IPS-15b (cell line): ENCODE measurements around the gene TMEM204.

Experiments used
- H3K27me3 ChIP-seq: one replicate; pipeline ENCODE4 v1.6.1; 2013; ENCODE audit warnings: low read length; ENCODE audit not compliant: control insufficient read depth, insufficient read depth
- H3K36me3 ChIP-seq: one replicate; pipeline ENCODE4 v1.6.1; 2013; ENCODE audit warnings: low read length; ENCODE audit not compliant: control insufficient read depth, insufficient read depth
- H3K4me1 ChIP-seq: one replicate; pipeline ENCODE4 v1.6.1; 2013; ENCODE audit warnings: mild to moderate bottlenecking, low read length; ENCODE audit not compliant: control insufficient read depth, insufficient read depth
- H3K4me3 ChIP-seq: one replicate; pipeline ENCODE4 v1.5.1; 2013; ENCODE audit warnings: low read depth, low read length
- H3K9ac ChIP-seq: one replicate; pipeline ENCODE4 v1.6.1; 2013; ENCODE audit warnings: low read depth, mild to moderate bottlenecking, low read length
- H3K9me3 ChIP-seq: one replicate; pipeline ENCODE4 v1.6.1; 2013; ENCODE audit warnings: mild to moderate bottlenecking, low read length; ENCODE audit not compliant: control insufficient read depth, insufficient read depth

The TMEM204 gene

GRCh38 chr16:1502092-1503004 is 31.1 kb upstream of the TMEM204 start:
- Histone ChIP-seq H3K36me3 (peaks cover 62% of the 10 kb centered on the region), H3K9ac (no peak overlapping the region), H3K4me1 (no peaks in the 10 kb centered on the region), H3K27me3 (no peaks in the 10 kb centered on the region), H3K4me3 (no peak overlapping the region), H3K9me3 (no peaks in the 10 kb centered on the region)

GRCh38 chr16:1503110-1503955 is 30.1 kb upstream of the TMEM204 start:
- Histone ChIP-seq H3K4me1 (no peaks in the 10 kb centered on the region), H3K4me3 (no peak overlapping the region), H3K9me3 (no peaks in the 10 kb centered on the region), H3K36me3 (peaks cover 65% of the 10 kb centered on the region), H3K9ac (no peak overlapping the region), H3K27me3 (no peaks in the 10 kb centered on the region)

GRCh38 chr16:1505073-1505844 is 28.2 kb upstream of the TMEM204 start:
- peaks cover 66% of the 10 kb centered on the region for H3K36me3 ChIP-seq
- no peak overlapping the region for H3K4me3 ChIP-seq
- H3K9me3 ChIP-seq, result no peaks in the 10 kb centered on the region
- no peaks in the 10 kb centered on the region for H3K27me3 ChIP-seq
- no peak overlapping the region for H3K9ac ChIP-seq
- H3K4me1 ChIP-seq, result no peaks in the 10 kb centered on the region

- no peak overlapping the region for H3K9ac ChIP-seq
- H3K9me3 ChIP-seq, result no peaks in the 10 kb centered on the region
- H3K36me3 ChIP-seq, result peaks cover 59% of the 10 kb centered on the region
- H3K4me3 ChIP-seq, result no peak overlapping the region
- no peaks in the 10 kb centered on the region for H3K4me1 ChIP-seq
- no peaks in the 10 kb centered on the region for H3K27me3 ChIP-seq
Observed at GRCh38 chr16:1505912-1506311, 27.6 kb upstream of the TMEM204 start.

- Histone ChIP-seq H3K27me3 (no peaks in the 10 kb centered on the region), H3K4me1 (no peaks in the 10 kb centered on the region), H3K36me3 (peaks cover 52% of the 10 kb centered on the region), H3K4me3 (no peak overlapping the region), H3K9me3 (no peaks in the 10 kb centered on the region), H3K9ac (no peak overlapping the region)
Observed at GRCh38 chr16:1506494-1507213, 26.8 kb upstream of the TMEM204 start.

- Histone ChIP-seq H3K27me3 (no peaks in the 10 kb centered on the region), H3K4me1 (no peaks in the 10 kb centered on the region), H3K9me3 (no peaks in the 10 kb centered on the region), H3K4me3 (no peak overlapping the region), H3K9ac (no peak overlapping the region), H3K36me3 (peaks cover 33% of the 10 kb centered on the region)
Observed at GRCh38 chr16:1508494-1509187, 24.8 kb upstream of the TMEM204 start.

- H3K27me3 ChIP-seq, result no peaks in the 10 kb centered on the region
- no peak overlapping the region for H3K4me3 ChIP-seq
- H3K9me3 ChIP-seq, result no peaks in the 10 kb centered on the region
- H3K36me3 ChIP-seq, result peaks cover 32% of the 10 kb centered on the region
- H3K9ac ChIP-seq, result no peak overlapping the region
- no peaks in the 10 kb centered on the region for H3K4me1 ChIP-seq
Observed at GRCh38 chr16:1509307-1510221, 23.9 kb upstream of the TMEM204 start.

GRCh38 chr16:1510272-1510671 is 23.2 kb upstream of the TMEM204 start:
- H3K27me3 ChIP-seq, result no peaks in the 10 kb centered on the region
- no peak overlapping the region for H3K9ac ChIP-seq
- no peak overlapping the region for H3K4me3 ChIP-seq
- peaks cover 25% of the 10 kb centered on the region for H3K36me3 ChIP-seq
- no peaks in the 10 kb centered on the region for H3K4me1 ChIP-seq
- H3K9me3 ChIP-seq, result no peaks in the 10 kb centered on the region

GRCh38 chr16:1510941-1511351 is 22.5 kb upstream of the TMEM204 start:
- Histone ChIP-seq H3K9me3 (no peaks in the 10 kb centered on the region), H3K4me3 (no peak overlapping the region), H3K36me3 (peaks cover 20% of the 10 kb centered on the region), H3K27me3 (no peaks in the 10 kb centered on the region), H3K9ac (no peak overlapping the region), H3K4me1 (no peaks in the 10 kb centered on the region)
